ELR (cell line): ENCODE measurements around the gene RBMS3.
A peak's percentile ranks its signal among the peaks of the same experiment; 100 is the strongest.

Experiments used
- DNase-seq: peaks from one replicate; pipeline ENCODE4 v3.0.0-alpha.2; 2015; ENCODE audit warnings: low read depth

Gene RBMS3

DNA sequence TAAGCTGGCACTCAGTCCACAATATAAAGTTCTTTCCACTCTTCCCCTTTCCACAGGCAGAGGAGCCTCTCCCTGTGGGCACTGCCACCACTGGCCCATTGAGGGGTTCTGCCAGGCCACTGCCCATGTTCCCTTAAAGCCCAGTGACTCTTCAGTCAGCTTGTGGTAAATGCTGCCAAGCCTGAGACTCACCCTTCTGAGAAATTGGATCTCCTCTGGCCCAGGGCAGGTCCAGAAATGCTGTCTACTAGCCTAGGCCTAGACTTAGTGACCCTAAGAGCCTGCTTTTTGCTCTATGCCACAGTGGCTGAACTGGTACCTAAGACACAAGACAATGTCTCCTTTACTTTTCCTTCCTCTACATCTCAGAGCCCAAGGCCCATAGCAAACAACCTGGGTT lies 295.8 kb downstream of the RBMS3 start:
- DNase-seq = no peak

DNA sequence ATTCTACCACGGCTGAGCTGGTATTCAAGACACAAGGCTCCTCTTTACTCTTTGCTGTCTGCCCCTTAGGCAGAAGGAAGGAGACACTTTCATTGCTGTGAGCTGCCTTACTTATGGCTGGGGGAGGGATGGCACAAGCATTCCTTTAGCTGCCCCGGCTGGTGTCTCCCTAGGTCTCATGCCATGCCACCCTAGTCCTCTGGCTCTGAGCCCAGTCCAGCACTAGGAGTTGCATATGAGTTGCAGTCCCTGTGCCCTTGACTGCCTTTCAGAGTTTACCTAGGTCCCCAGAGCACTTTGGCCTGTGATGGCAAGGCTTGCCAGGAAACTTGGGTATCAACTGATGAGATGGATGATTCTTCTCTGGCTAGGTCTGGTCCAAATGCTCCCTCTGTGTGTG lies 296.4 kb downstream of the RBMS3 start:
- no peak for DNase-seq

DNA sequence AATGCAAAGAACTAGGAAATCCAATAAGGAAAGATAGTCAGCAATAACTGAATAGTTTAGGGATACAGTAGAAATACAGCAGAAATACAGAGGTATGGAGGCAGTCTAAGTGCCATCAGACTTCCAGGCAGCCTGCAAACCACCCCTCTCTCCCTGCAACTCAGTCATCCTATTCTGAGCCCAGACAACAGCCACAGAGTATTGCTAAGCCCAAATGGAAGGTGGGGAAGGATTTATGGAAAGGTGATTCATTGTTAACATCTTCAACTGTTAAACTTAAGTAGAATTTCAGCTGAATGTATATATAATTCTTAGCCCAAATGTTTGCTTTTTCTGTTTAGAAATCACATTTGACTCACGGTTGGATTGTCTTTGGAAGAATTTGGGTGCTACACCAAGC lies 300.4 kb downstream of the RBMS3 start:
- peak; percentile 8 for DNase-seq

DNA sequence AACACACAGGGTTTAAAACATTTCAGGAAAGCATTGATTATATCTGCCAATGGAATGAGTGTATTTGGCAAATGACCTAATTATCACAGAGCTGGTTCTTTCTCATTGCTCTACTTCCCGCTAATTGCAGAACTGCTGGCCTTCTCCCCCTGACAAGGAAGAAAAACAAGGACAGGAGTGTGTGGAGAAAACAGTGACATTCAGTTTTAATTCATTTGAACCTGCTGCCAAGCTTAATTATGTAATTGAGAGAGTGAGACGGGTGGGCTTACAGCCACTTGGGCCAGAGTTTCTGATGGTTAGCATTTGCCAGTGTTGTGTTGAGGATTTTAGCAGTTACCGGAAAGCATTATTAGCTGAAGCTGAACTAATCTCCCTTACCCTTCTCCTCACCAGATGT lies 301.4 kb downstream of the RBMS3 start:
- no peak for DNase-seq

DNA sequence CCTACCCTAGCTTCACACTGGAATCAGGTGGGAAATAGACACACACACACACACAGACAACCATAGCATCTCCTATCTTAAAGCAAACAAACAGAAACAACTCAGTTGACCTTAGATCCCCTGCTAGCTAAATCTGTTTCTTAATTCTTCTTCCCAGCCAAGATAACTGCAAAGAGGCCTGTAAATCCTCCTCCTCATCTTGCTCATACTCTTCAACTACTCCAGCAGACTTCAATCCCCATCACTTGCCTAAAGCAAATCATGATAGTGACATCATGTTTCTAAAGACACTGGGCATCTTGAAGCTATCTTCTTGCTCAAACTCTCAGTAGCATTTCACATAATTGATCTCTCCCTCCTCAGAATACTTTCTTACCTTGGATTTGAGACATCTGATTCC lies 303.0 kb downstream of the RBMS3 start:
- no peak for DNase-seq

DNA sequence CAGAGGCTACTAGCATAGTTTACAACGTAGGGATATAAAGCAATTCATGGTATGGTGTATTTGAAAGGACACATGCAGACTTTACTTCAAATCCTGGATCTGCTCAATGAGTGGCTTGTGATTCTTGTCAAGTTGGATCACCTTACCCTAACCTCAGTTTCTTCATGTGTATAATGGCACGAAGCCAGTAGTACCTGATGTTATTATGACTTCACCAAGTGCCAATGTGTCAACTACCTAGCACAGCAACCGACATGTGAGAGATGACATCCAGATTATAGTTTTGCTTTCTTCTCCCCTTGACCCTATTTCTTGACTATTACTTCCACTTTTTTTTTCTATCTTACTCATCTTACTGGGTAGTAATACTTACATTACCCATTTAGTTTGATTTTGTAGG lies 304.5 kb downstream of the RBMS3 start:
- no peak for DNase-seq

DNA sequence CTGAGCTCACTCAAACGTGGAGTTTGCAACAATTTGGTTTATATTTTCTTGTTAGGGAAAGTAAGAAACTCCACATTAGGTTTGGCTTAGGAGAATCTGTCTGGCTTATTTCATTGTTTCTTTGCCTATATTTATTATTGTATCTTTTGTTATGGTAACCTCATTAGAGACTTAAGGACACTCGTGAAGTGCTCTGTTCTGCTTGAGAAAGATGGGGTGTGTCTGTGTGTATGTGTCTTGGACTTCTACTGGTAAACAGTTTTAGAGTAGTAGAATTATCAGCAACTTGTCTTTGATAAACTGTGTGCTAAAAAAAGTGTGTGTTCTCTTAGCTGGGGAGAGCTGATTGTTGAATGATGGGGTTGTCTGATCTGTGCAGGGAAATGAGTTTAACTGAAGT lies 306.5 kb downstream of the RBMS3 start:
- DNase-seq = no peak

DNA sequence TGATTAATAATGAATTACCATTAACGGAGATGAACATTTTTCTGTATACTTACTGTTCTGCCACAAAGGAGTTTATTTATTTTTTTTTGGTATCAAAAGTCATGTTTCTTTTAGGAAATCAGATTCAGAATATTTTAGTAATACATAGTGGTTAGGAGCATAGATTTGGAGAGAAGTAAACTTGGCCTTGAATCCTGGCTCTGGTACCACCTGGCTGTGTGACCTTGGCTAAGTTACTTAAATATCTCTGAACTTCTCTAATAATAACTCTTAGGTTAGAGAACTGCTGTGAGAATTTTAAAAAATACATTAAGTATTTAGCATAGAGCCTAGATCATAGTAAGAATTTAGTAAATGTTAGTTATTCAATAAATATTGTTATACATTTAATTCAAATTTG lies 309.1 kb downstream of the RBMS3 start:
- DNase-seq = no peak

DNA sequence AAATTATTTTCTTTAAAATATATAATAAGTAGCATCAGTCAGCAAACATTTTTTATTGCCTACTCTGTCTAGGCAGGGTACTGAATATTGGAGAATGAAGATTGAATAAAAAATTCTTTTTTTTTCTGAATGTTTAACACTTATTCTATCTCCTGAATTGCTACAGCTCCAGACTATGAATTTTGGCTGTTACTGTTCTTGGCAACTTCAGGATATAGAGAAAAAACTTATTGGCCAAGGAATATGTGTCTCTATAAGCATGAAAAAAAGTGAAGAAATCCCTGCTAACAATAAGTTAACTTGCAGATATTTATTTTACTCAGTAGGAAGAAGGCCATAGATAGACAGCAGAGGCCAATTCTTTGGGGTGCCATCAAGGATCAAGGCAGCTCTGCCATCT lies 309.6 kb downstream of the RBMS3 start:
- DNase-seq = no peak

DNA sequence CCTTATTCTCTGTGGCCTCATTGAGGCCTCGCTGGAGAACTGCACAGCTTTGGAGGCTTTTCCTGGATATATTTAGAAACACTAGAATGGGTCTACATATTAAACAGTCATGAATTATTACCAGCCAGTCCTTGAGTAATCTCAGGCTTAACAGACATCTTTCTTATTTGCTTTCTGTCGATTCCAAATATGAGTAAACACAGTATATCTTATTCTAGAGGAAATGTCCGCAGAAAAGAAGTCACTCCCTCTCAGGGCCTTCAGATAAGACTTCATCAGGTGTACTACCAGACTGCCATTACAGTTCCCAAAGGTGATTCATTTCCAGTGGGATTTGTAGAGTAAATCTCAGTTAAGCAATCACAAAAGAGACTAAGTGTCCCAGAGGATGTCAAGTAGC lies 310.7 kb downstream of the RBMS3 start:
- DNase-seq = no peak

DNA sequence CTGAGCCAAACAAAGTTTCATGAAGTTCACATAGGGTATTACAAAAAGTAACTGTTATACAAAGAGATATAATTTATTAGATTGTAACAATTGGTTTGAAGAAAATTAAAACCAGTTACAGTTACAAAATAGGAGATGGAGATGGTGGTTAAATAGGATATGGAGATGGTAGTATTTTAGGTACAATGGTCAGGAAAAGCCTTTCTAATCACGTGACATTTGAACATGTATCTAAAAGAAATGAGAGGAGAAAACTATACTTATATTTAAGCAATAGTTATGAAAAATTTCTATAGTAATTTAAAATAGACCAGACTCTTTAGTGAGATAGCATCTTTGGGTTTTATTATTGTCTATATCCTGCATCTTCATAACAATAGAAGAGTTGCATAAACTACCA lies 312.9 kb downstream of the RBMS3 start:
- no peak for DNase-seq

DNA sequence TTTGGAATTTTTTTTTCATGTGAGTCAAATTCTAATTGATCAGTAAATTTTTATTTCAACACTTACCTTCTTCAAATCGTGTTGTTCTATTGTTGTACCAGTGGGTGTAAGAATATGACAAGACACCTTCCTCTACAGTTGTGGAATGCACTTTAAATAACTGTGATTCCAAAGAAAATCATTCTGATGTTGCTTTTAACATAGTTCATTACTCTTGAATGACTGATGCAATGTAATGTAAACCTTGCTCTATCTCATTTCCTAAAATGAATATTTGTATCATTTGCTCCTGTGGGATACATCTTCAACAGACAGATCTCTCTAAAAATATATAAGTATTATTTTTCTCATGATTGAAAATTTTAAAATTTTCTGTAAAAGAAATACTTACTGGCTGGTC lies 313.4 kb downstream of the RBMS3 start:
- DNase-seq = no peak

DNA sequence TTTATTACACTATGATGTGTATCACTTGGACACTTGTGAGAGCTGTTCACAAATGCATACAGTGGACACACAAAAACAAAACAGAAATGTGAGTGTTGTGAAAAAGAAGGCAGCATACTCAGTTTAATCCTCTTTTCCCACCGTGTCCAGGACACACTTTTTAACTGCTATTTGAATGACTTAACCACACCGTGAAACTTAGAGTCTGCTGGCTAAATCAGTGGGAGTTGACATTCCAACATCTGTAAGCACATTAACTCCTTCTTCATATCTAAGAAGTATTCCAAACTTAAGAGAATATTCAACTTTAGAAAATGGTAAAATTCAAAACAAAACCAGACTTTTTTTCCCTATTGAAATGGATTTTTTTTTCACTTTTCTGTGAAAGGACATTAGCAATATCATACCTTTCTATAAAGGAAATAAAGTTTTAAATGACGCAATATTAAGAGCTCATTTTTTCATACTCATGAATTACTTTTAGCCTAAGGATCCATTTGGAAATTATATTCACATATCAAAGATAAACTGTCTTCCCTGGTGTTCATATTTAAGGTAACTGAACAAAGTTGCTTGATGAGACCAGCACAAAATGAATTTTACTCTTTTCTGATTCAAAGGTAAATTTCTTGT lies 316.6 kb downstream of the RBMS3 start:
- DNase-seq = no peak

DNA sequence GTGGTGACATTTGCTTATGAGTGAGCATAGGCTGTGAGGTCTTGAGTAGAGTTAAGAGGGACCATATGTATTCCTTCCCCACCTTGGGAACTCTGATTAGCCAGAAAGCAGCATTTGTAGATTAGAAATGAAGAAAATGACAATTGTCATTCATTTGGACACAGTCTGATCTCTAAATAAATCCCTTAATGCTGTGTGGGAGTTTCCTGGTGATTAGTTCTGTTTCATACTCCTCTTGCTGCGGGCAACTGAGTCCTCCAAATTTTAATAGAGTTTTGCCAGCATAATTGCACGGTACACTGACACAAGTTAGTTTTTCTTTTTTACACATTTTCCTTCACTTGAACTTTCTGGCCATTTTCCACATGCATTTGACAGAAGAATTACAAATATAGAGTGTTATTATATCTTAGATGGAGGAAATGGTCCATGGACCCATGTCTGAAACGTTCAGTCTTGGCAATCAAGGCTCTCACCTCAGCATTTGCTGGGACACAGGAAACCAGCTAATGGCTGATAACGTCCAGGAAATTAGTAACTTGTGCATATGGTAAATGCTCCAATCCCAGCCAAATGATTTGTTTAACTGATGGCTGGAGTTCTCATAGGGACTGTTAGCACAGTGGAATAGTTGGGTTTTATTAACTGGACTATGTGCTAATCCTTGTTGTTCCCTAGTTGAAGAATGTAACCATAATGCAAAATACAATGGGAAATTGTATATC lies 321.2 kb downstream of the RBMS3 start:
- DNase-seq = no peak

DNA sequence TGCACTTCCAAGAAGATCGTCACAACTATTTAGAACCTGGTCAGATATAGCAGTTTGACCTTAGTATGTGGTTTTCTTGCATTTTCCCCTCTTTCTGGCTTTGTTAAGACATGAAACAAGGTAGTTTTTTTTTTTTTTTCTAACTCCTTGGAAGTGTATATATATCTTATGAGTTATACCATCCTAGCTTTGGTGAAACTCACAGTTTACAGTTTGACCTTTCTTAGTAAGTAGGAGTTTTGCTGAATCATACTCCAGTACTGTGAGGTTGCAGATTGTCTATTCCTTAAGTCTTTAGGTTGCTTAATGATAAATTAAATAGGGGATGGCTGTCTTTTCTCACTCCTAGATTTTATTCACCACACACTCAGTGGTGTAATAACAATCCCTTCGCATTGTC lies 325.0 kb downstream of the RBMS3 start:
- DNase-seq = peak; percentile 33

DNA sequence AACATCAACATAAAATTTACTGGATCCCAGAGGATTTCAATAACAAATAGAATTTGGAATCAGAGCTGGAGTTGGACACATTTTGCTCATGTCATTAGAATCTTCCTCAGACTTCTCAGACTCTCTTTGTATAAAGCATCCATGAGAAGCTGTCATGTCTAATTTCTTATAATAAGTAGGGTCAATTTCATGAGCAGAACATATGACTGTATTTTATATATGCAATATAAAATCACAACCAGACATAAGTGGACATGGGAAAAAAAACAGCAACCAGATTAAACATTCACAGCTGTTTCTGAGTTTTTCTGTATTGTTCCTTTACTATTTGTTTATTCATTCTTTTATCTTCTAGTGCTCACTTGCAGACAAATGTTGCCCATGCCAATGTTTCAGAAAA lies 325.5 kb downstream of the RBMS3 start:
- DNase-seq = no peak

DNA sequence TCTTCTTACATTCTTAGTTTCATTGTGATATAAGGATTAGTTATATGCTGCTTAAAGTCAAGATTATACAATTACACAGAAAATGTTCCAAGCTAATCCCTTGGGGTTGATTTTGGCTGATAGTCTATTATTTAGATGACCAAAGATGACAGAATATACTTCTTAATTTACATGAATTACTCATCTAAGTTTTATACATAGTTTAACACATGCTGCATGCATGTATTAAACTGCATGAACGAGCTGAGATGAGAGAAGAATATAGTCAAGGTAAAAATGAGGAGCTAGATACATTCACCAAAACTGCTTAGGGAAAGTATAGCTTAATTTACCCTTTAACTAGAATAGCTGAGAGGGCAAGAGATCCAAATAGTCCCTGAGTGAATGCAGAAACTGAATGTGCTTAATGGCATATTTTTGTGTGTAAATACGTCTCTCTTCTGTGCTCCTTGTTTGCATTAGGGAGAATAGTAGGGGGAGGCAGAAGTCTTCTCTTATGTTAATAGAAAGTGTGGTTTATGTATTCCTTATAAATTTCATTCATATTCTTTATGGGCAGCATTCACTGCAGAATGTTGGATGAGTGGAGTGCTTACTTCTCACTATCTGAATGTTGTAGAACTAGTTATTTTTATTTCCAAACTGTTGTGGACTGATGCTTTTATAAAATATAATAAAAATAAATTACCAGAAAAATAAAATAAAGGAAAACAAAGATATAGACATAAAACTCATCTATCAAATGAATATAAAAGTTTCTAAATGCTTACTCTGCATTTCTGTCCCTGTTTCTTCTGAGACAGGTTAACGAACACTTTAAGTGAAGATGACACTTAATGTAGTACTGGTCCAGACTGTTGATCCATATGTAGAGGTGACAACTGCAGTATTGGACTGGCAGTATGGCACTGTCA lies 327.8 kb downstream of the RBMS3 start:
- DNase-seq = no peak

DNA sequence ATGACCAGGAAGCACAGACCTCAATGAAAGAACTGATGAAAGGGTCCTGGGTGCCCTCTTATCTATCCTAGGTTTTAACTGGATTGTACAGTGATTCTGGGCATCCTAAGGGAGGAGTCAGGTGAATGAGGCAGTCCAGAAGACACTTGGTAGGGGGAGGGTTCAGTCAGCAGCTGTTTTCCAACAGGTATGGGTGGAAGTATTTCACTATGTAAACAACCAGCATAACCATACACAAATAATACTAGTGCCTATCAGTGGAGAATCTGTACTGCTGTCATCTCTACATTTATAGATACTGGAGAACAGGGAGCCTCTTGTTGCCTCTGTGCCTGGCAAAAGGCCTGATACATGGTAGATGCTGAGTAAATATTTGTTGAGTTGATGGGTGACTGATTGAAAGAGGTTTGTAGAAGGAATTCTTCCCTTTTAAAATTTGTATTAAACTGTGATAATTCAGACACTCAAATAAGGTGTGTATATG lies 328.5 kb downstream of the RBMS3 start:
- no peak for DNase-seq

DNA sequence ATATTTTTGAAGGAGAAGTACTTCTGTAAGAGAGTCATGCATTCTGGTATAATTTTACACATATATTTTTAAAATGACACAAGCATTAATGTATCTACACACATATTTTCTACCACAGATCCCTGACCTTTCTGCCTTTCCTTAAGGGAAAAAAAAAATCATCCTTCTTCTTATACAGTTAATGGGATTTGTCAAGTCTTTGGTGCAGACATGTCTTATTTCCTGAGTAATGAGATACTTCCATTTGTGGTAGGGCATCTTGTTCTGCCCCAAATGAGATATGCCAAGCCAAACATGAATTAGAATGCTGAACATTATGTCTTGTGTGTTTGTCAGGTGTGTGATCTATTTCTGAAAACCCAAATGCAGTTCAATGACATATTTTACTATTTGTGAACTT lies 329.9 kb downstream of the RBMS3 start:
- DNase-seq = no peak

DNA sequence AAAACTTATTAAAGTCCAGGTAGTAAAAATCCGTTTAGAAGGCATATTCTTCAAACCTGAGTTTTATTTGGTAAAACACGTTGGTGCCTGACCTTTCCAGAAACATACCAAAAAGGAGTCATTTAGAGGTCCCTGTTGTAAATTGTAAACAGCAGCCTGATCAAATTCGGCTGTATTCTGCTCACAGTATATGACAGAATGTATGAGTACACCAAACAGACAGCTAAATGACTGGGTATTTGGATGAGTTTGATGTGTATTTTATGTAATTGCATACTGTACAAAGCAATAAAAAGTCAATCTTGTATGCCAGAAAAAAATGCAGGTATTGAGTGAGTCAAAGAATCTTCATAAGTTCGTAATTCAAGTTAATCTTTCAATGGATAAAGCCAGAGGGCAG lies 330.4 kb downstream of the RBMS3 start:
- DNase-seq = no peak

DNA sequence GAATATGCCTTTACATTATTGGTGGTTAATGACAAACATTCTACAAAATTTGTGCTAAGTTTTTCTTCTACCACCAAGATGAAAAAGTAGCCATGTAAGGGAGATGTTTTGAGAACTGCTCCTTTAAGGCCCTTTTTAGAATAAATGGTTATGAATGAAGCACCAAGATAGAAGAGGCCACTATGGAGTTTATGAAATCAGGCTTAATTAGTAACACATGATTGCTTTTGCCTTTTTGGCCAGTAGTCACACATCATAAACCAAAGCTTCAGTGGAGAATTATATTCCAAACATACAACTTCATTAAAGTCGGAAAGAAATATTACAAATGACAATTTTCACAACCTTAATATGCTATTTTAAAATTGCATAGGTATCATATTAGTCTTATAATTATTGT lies 331.7 kb downstream of the RBMS3 start:
- DNase-seq = no peak

DNA sequence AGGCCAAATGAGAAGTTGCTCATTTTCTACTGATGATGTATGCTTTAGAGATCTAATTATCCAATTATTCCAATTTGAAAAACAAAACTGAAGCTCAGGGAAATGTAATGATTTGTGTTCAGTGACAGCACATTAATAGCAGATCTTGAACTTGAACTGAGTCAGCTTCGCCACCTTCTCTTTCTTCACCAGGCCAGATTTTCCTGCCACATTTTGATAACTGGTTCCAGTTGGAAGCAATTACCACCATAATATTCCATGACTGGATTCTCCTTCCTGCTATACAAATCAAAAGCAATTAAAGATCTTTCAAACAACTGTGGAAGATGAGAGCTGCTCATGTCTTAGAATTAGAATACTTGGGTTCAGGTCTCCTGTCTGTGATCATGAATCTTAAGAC lies 334.1 kb downstream of the RBMS3 start:
- no peak for DNase-seq
